Testis (tissue), 3 donors: ENCODE results near the gene GRM3. TPM values are rescaled to one million over a fixed set of nuclear protein-coding genes. Genes with fewer than 3 reads are reported as not detected.

Experiments used
- DNase-seq: peaks from one replicate; pipeline ENCODE4 v3.0.0-alpha.2; 2019
- H3K27ac ChIP-seq, 2 donors: fragments of 200-600 bp; sonication (generic); one replicate each; pipeline ENCODE4 v1.5.1; 2019
- H3K27me3 ChIP-seq: fragments of 200-600 bp; sonication (generic); one replicate; pipeline ENCODE4 v1.5.1; 2019
- H3K36me3 ChIP-seq: fragments of 200-600 bp; sonication (generic); one replicate; pipeline ENCODE4 v1.5.1; 2017; ENCODE audit warnings: low read depth; ENCODE audit errors: missing control alignments
- H3K4me1 ChIP-seq: fragments of 200-600 bp; sonication (generic); one replicate; pipeline ENCODE4 v1.5.1; 2019
- H3K4me3 ChIP-seq, 2 donors: fragments of 200-600 bp; sonication (generic); one replicate each; pipeline ENCODE4 v1.5.1; 2017 to 2019
- H3K9me3 ChIP-seq: fragments of 200-600 bp; sonication (generic); one replicate; pipeline ENCODE4 v1.5.1; 2017
- CTCF ChIP-seq, 3 experiments: fragments of 450-650 bp in 2 of 3; fragments of 200-600 bp in 1 of 3; sonication (generic) in 1 of 3; IDR thresholded peaks; one replicate each; pipeline ENCODE4 v1.5.1; 2016 to 2019; ENCODE audit warnings: antibody characterized with exemption in 3 of 3, mild to moderate bottlenecking in 2 of 3, moderate library complexity in 1 of 3
- POLR2A ChIP-seq: fragments of 450-650 bp; IDR thresholded peaks from one replicate; pipeline ENCODE4 v1.6.1; 2017; ENCODE audit warnings: antibody characterized with exemption, mild to moderate bottlenecking, moderate library complexity
- WGBS, 2 donors: methylation state at CpG; one replicate each; pipeline ENCODE4 v1.1.5; 2018; 5-methylcytosine and 5-hydroxymethylcytosine counted together
- intact Hi-C: fragments of 100-400 bp; cut with DNase I; formaldehyde crosslinking; loops from one replicate; pipeline ENCODE4 v1.15.1; 2023; ENCODE audit warnings: low total_unique reads
- polyA plus RNA-seq: library from polyadenylated mRNA; stranded (reverse); fragments of 350-450 nt; fragmentation: Illumina TruSeq; extraction: RNeasy Lipid Tissue Mini Kit (QIAGEN cat#74804); gene quantifications from one replicate; pipeline ENCODE4 v1.2.3, GENCODE V29; 2014; ENCODE audit warnings: low read depth, low replicate concordance; ENCODE audit not compliant: insufficient read depth
- total RNA-seq, 2 donors: library from RNA; depleted of rRNA; stranded (reverse); fragments of >200 nt; gene quantifications; one replicate each; pipeline ENCODE4 v1.2.3, GENCODE V29; 2016

GRM3 gene
- total and polyA plus RNA-seq, 3 donors from 2014 or later = 0.12 to 0.47 (median 0.29) TPM

GRCh38 chr7:86748843-86749719 lies 105.4 kb downstream of the GRM3 start:
- DNase-seq = no peak
- intact Hi-C loops = no loop called here
- TF ChIP-seq POLR2A (no peak), CTCF (IDR thresholded peaks at IDR 0.05) (no peak)
- no peak overlapping the region for H3K27ac ChIP-seq
- H3K27me3 ChIP-seq = no peaks in the 10 kb centered on the region
- H3K9me3 ChIP-seq = no peaks in the 10 kb centered on the region
- WGBS, 2 donors = 45 to 52% methylated on average over 7 of the region's 7 CpGs
- H3K4me3 ChIP-seq = no peak overlapping the region
- H3K36me3 ChIP-seq = no peaks in the 10 kb centered on the region
- no peaks in the 10 kb centered on the region for H3K4me1 ChIP-seq

- DNase-seq = no peak
- TF ChIP-seq CTCF (IDR thresholded peaks at IDR 0.05) (no peak), POLR2A (no peak)
- no peaks in the 10 kb centered on the region for H3K9me3 ChIP-seq
- 87 to 91% methylated on average over 4 of the region's 4 CpGs for WGBS, 2 donors
- no peak overlapping the region for H3K27ac ChIP-seq
- intact Hi-C loops = no loop called here
- no peak overlapping the region for H3K4me3 ChIP-seq
- no peaks in the 10 kb centered on the region for H3K36me3 ChIP-seq
- no peaks in the 10 kb centered on the region for H3K27me3 ChIP-seq
- no peaks in the 10 kb centered on the region for H3K4me1 ChIP-seq
Observed at GRCh38 chr7:86749741-86750665, 106.3 kb downstream of the GRM3 start.

- 30 to 53% methylated on average over 4 of the region's 4 CpGs for WGBS, 2 donors
- no peak for DNase-seq
- Histone ChIP-seq H3K27ac (no peak overlapping the region), H3K4me1 (no peaks in the 10 kb centered on the region), H3K4me3 (no peak overlapping the region), H3K27me3 (no peaks in the 10 kb centered on the region), H3K36me3 (no peaks in the 10 kb centered on the region), H3K9me3 (no peaks in the 10 kb centered on the region)
- intact Hi-C loops = no loop called here
- TF ChIP-seq CTCF (IDR thresholded peaks at IDR 0.05) = no peak
Observed at GRCh38 chr7:86760236-86760635, 116.5 kb downstream of the GRM3 start.

- intact Hi-C loops = no loop called here
- H3K9me3 ChIP-seq = no peaks in the 10 kb centered on the region
Observed at GRCh38 chr7:86762129-86762528, 118.4 kb downstream of the GRM3 start.

More at GRCh38 chr7:86762129-86762528, 118.4 kb downstream of the GRM3 start:
- H3K4me1 ChIP-seq = no peaks in the 10 kb centered on the region
- no peak overlapping the region for H3K27ac ChIP-seq
- no peaks in the 10 kb centered on the region for H3K27me3 ChIP-seq
- H3K4me3 ChIP-seq = no peak overlapping the region
- 77 to 81% methylated on average over 2 of the region's 2 CpGs for WGBS, 2 donors
- DNase-seq = no peak
- TF ChIP-seq POLR2A = no peak
- no peak for TF ChIP-seq CTCF (IDR thresholded peaks at IDR 0.05)
- no peaks in the 10 kb centered on the region for H3K36me3 ChIP-seq
